HG03097 (cell line): ENCODE data around the gene WBP2NL.
"Not testable (repeated sequence)": the region's sequence is repeated elsewhere in the genome, so short reads cannot be mapped to it uniquely, and the experiment has no call there.

Source experiments
- ATAC-seq: cut with Tn5 transposase; IDR thresholded peaks from one replicate; pipeline ENCODE4 v1.9.1; 2021; ENCODE audit not compliant: unreplicated experiment, low FRiP score

The WBP2NL gene, protein sequence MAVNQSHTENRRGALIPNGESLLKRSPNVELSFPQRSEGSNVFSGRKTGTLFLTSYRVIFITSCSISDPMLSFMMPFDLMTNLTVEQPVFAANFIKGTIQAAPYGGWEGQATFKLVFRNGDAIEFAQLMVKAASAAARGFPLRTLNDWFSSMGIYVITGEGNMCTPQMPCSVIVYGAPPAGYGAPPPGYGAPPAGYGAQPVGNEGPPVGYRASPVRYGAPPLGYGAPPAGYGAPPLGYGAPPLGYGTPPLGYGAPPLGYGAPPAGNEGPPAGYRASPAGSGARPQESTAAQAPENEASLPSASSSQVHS

GRCh38 chr22:41998361-41999261, at the start of gene WBP2NL:
WBP2NL (plus strand) TSS chr22:41998788; CDS start chr22:41998819, 31 bp downstream.
- peak; percentile 84 for ATAC-seq

DNA sequence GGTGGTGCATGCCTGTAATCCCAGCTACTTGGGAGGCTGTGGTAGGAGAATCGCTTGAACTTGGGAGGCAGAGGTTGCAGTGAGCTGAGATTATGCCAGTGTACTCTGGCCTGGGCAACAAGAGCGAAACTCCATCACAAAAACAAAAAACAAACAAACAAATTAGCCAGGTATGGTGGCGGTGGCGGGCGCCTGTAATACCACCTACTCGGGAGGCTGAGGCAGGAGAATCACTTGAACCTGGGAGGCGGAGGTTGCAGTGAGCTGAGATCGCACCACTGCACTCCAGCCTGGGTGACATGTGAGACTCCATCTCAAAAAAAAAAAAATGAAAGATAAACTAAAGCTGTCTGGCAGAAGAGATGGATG, 49.7 kb upstream of the WBP2NL start:
- not testable (repeated sequence) for ATAC-seq

- ATAC-seq: no peak
Measured at GRCh38 chr22:41949297-41949965, 49.2 kb upstream of the WBP2NL start.

- ATAC-seq: no peak
Measured at GRCh38 chr22:41951898-41952474, 46.6 kb upstream of the WBP2NL start, which contains the start of gene SMIM45. SMIM45 (plus strand) TSS chr22:41952150.

GRCh38 chr22:41952713-41953112, 45.9 kb upstream of the WBP2NL start:
- no peak for ATAC-seq

DNA sequence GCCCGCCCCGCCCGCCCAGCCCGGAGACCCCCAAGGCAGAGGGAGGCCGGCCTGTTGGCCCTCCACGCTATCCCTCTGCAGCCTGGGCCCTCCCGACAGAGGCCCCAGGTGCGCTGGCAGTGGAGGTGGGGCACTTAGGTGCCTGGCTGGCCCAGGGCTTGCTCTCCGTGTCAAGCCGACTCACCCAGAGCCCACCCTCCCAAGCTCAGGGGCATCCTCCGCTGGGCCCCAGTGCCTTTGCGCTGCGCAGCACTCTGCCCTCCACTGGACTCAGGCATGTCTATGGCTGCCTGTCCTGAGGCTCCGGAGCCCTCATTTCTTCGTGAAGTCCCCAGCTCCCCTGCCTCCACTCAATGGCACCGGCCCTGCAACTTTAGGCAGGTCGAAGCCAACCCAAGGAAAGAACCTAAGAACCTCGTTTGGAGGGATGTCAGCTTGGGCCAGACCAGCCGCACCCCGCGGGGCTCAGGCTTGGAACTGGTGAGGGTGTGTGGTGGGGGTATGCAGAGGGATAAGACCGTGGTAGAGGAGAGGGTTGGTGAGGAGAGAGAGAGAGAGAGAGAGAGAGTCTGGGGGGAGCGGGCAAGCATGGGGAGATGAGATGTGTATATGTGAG, 40.5 kb upstream of the WBP2NL start:
- ATAC-seq: peak; percentile 20

DNA sequence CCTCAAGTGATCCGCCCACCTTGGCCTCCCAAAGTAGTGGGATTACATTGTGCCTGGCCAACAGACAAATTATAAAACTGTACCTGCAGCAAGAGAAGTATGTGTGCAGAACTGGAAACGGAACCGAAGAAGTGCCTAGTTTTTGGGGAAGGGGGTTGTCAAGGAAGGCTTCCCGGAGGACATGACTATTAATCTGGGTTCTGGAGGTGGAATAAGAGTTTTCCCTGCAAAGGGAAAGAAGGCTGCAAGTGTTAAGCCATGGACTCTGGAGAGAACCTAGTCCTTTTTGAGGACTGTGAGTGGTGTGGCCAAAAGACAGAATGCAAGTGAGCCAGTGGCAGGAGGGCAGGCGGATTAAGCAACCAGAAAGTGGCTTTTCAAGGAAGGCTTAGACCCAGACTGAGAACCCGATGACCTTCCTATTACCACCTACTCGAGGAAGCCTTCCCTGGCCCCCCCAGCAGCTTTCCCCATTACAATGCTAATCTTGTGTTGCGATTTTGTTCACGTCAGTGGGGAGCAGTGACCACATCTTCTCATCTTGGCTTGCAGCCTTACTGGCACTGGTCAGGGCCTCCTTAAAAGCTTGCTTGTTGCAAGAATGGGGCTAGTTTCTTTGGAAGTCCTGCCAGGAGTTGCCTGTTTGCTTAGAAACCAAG, 35.0 kb upstream of the WBP2NL start:
- no peak for ATAC-seq

DNA sequence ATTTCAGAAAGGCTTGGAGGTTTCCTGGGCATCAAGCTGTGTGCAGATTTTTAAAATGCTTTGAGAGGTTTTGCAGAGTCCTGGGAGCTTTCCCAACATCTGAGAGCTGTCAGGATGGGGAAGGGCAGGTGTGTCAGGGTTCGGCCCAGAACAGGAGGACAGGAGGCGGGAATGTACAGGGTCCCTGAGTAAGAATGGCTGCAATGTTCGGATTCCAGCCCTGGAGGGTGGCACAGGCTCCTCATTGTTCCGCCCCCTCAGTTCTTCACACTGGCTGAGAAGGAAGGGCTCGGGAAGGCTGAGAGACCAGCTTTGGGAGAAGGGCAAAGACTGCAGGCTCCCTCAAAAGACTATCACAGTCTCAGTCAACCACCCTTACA, 34.5 kb upstream of the WBP2NL start:
- ATAC-seq: no peak

- ATAC-seq: no peak
Measured at GRCh38 chr22:41966225-41966606, 32.4 kb upstream of the WBP2NL start.

DNA sequence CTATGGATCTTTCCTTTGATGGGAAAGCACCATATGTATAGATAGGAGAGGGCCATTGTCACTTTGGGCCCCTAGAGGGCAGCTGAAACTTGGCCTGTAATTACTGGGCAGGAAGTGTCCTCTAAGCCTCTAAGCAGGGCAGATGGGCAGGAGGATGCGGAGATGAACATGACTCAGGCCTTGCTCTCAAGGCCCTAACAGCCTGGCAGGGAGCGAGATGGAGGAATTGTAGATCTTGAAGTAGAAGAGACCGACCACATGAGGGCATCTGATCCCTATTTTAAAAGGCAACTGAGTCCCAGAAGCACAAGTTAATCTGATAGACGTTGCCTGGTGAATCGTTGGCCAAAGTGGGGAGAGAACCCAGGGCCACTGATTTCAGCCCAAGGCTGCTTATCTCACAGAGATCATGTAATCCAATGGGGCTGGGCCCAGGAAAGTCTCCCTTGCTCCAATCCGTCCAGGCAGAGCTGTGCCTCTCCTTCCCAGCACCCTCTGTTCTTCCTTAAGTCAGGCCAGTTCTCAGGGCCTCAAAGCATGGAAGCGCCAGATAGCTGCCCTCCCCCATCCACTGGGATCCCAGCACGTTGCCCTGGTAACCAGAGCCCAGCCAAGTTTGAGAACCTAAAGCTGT, 31.9 kb upstream of the WBP2NL start:
- no peak for ATAC-seq

DNA sequence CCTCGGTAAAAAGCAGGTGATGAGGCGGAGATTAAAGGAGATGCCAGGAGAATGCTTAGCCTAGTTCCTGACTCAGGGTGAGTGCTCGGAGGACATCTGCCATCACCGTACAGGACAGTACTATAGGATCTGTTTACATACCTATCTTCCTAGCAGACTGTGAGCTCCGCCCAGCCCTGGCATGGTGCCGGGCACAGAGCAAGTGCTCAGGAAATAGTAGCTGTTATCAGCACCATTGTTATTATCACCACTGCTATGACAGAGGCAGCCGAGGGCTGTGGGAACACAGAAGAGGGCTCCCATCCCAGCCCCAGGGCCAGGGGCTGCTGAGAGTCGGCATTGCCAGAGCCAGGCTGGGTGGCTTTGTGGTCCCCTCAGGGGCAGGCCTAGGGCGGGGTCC, 30.0 kb upstream of the WBP2NL start:
- no peak for ATAC-seq

GRCh38 chr22:41969110-41969646, 29.4 kb upstream of the WBP2NL start, which contains the start of gene SEPTIN3:
SEPTIN3 (plus strand) TSS chr22:41969443; CDS start chr22:41971493, 2,050 bp downstream.
- no peak for ATAC-seq

DNA sequence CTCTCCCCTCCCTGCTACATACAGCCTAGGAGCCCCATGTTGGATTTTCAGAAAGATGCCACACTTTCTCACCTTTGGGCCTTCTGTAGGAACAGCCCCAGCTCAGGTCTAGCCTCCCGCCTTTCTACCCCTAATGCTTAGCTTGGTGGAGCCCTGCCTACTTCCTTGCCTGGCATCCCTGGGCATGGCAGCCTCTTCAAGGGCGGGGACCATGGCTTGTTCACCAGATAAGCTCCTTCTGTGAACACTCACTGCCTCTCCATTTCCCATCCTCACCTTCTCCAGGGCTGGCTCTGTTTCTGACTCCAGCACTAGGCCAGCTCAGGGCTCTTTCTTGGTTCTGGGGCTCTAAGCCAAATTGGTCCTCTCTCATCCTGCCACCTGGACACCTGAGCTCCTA, 28.0 kb upstream of the WBP2NL start:
- no peak for ATAC-seq

GRCh38 chr22:41971431-41971830, 27.2 kb upstream of the WBP2NL start:
- ATAC-seq: no peak

GRCh38 chr22:41974691-41975290, 23.8 kb upstream of the WBP2NL start:
- no peak for ATAC-seq

DNA sequence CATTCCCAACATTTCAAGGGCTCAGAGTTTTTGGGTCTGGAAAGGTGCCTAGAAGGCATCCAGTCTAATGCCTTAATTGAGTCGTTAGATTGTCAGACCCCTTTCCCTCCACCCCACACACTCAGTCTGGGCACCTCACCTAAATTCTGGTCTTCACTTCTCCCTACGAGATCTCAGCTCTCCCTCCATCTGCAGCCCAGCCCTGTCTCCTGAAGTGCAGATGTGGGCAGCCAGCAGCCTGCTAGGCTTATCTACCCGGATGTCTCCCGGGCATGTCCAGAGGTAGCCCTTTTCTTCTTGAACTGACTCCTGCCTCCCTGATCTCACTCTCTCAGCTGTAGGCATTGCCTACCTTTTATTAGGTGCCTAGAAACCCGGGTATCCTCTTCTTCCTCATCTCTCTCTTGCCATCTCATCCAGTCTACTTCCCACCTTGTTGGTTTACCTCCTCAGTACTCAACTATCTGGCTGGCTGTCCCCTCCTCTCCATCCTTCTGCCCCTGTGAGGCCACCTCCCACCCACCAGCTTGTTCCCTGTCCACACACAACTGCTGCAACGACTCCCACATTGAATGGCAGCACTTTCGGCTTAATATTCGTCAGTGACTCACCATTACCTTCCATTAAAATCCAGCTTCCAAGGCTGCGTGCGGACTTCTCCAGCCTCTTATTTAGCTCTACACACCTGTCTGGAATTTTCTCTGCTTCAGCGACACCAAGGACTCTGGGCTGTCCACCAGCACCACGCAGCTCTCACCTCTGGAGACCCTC, 23.1 kb upstream of the WBP2NL start:
- no peak for ATAC-seq

- no peak for ATAC-seq
Measured at GRCh38 chr22:41976070-41976901, 22.3 kb upstream of the WBP2NL start.
